B cell (primary cell): ENCODE data around the gene CD38.

Source experiments
- EZH2 ChIP-seq: IDR thresholded peaks from 2 replicates; pipeline ENCODE4 v1.6.1; 2012; ENCODE audit warnings: borderline replicate concordance, low read depth, mild to moderate bottlenecking, moderate library complexity, low read length; ENCODE audit not compliant: insufficient read depth, poor library complexity, severe bottlenecking
- TF ChIP-seq, protein P1 (sequence below): fragments of 200-600 bp; IDR thresholded peaks from one replicate; pipeline ENCODE4 v1.8.0; 2022; ENCODE audit warnings: antibody characterized with exemption, mild to moderate bottlenecking

DNA sequence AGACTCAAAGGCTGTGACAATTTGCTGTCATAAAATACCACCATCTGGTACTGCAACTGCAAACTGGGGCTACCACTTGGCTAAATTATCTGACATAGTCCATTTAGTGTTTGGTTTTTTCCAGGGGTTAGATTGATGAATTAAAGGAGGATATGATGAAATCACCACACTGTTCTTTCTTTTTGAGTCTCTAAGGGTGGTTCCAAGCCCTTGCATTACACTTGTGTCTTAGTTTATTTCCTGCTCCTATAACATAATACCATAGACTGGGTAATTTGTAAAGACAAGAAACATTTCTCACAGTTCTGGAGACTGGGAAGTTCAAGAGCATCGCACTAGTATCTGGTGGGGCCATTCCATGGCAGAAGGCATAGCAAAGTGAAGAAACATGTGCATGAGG lies 32.0 kb upstream of the CD38 start:
- TF ChIP-seq, protein P1, sequence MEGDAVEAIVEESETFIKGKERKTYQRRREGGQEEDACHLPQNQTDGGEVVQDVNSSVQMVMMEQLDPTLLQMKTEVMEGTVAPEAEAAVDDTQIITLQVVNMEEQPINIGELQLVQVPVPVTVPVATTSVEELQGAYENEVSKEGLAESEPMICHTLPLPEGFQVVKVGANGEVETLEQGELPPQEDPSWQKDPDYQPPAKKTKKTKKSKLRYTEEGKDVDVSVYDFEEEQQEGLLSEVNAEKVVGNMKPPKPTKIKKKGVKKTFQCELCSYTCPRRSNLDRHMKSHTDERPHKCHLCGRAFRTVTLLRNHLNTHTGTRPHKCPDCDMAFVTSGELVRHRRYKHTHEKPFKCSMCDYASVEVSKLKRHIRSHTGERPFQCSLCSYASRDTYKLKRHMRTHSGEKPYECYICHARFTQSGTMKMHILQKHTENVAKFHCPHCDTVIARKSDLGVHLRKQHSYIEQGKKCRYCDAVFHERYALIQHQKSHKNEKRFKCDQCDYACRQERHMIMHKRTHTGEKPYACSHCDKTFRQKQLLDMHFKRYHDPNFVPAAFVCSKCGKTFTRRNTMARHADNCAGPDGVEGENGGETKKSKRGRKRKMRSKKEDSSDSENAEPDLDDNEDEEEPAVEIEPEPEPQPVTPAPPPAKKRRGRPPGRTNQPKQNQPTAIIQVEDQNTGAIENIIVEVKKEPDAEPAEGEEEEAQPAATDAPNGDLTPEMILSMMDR: no peak
- no peak for TF ChIP-seq EZH2
